Measurements from ENCODE around the gene CYB5R3. TPM values are rescaled to one million over a fixed set of nuclear protein-coding genes. Genes with fewer than 3 reads are reported as not detected.
A peak's percentile ranks its signal among the peaks of the same experiment; 100 is the strongest.
"Not testable (repeated sequence)": the region's sequence is repeated elsewhere in the genome, so short reads cannot be mapped to it uniquely, and the experiment has no call there.

The CYB5R3 gene
- total RNA-seq, 1 experiment from 2014 or later: 44.6 TPM

GRCh38 chr22:42584364-42584940, 64.7 kb downstream of the CYB5R3 start:
- in situ Hi-C loops (cut with HindIII; ENCODE audit: low sequenced_read_pairs): no loop called here
- DNase-seq (ENCODE audit: low spot score): no peak

- in situ Hi-C loops (cut with HindIII; ENCODE audit: low sequenced_read_pairs): no loop called here
- DNase-seq (ENCODE audit: low spot score): no peak
These were observed 66.2 kb downstream of the CYB5R3 start for GRCh38 chr22:42582987-42583386.

GRCh38 chr22:42581762-42582716, 67.2 kb downstream of the CYB5R3 start:
- in situ Hi-C loops (cut with HindIII; ENCODE audit: low sequenced_read_pairs): no loop called here
- peak; percentile 70 for DNase-seq (ENCODE audit: low spot score)

- DNase-seq (ENCODE audit: low spot score); in situ Hi-C loops (cut with HindIII; ENCODE audit: low sequenced_read_pairs): not testable (repeated sequence)
These were observed 67.9 kb downstream of the CYB5R3 start for GRCh38 chr22:42581194-42581761.

- DNase-seq (ENCODE audit: low spot score); in situ Hi-C loops (cut with HindIII; ENCODE audit: low sequenced_read_pairs): not testable (repeated sequence)
These were observed 69.2 kb downstream of the CYB5R3 start for GRCh38 chr22:42580040-42580439.

- in situ Hi-C loops (cut with HindIII; ENCODE audit: low sequenced_read_pairs): no loop called here
- DNase-seq (ENCODE audit: low spot score): no peak
These were observed 71.5 kb downstream of the CYB5R3 start for GRCh38 chr22:42577623-42578240.

GRCh38 chr22:42577141-42577540, 72.1 kb downstream of the CYB5R3 start:
- DNase-seq (ENCODE audit: low spot score); in situ Hi-C loops (cut with HindIII; ENCODE audit: low sequenced_read_pairs): not testable (repeated sequence)

GRCh38 chr22:42575996-42576574, 73.1 kb downstream of the CYB5R3 start:
- in situ Hi-C loops (cut with HindIII; ENCODE audit: low sequenced_read_pairs); DNase-seq (ENCODE audit: low spot score): not testable (repeated sequence)

GRCh38 chr22:42574468-42574867, 74.7 kb downstream of the CYB5R3 start:
- DNase-seq (ENCODE audit: low spot score); in situ Hi-C loops (cut with HindIII; ENCODE audit: low sequenced_read_pairs): not testable (repeated sequence)

GRCh38 chr22:42574046-42574445, 75.1 kb downstream of the CYB5R3 start:
- in situ Hi-C loops (cut with HindIII; ENCODE audit: low sequenced_read_pairs); DNase-seq (ENCODE audit: low spot score): not testable (repeated sequence)

GRCh38 chr22:42571068-42571467, 78.1 kb downstream of the CYB5R3 start:
- in situ Hi-C loops (cut with HindIII; ENCODE audit: low sequenced_read_pairs); DNase-seq (ENCODE audit: low spot score): not testable (repeated sequence)

- in situ Hi-C loops (cut with HindIII; ENCODE audit: low sequenced_read_pairs); DNase-seq (ENCODE audit: low spot score): not testable (repeated sequence)
These were observed 78.6 kb downstream of the CYB5R3 start for GRCh38 chr22:42570580-42570979.

GRCh38 chr22:42567950-42568349, 81.2 kb downstream of the CYB5R3 start:
- in situ Hi-C loops (cut with HindIII; ENCODE audit: low sequenced_read_pairs); DNase-seq (ENCODE audit: low spot score): not testable (repeated sequence)

Other genes starting within 250 kb of the CYB5R3 start
- gene NFAM1, start 217.0 kb downstream of the CYB5R3 start, total RNA-seq (2014; rRNA removed; shearing (Covaris generic)): 0.47 and 1.2 TPM in 2 replicates
- gene RRP7A, start 129.6 kb downstream of the CYB5R3 start, total RNA-seq (2014; rRNA removed; shearing (Covaris generic)): 63.6 and 73.1 TPM in 2 replicates
- not detected in 2 replicates for gene SERHL2, start 95.4 kb downstream of the CYB5R3 start, total RNA-seq (2014; rRNA removed; shearing (Covaris generic))
- 11.1 and 14.7 TPM in 2 replicates for gene POLDIP3, start 34.5 kb downstream of the CYB5R3 start, total RNA-seq (2014; rRNA removed; shearing (Covaris generic))
- gene ATP5MGL, start 8.8 kb downstream of the CYB5R3 start, total RNA-seq (2014; rRNA removed; shearing (Covaris generic)): not detected in 2 replicates
- 3.4 and 3.5 TPM in 2 replicates for gene A4GALT, start 71.5 kb upstream of the CYB5R3 start, total RNA-seq (2014; rRNA removed; shearing (Covaris generic))
- 15.1 and 20.5 TPM in 2 replicates for gene ARFGAP3, start 207.9 kb upstream of the CYB5R3 start, total RNA-seq (2014; rRNA removed; shearing (Covaris generic))